Naive thymus-derived CD4-positive, alpha-beta T cell (primary cell): Measurements from ENCODE around the gene FABP3. TPM values are rescaled to one million over a fixed set of nuclear protein-coding genes. Genes with fewer than 3 reads are reported as not detected.
"Not testable (repeated sequence)": the region's sequence is repeated elsewhere in the genome, so short reads cannot be mapped to it uniquely, and the experiment has no call there.

Experiments used
- ATAC-seq: fragments of 150-1000 bp; cut with Tn5 transposase; 2 replicates; pipeline ENCODE4 v1.10.0; 2021; ENCODE audit warnings: mild to moderate bottlenecking, moderate library complexity
- CTCF ChIA-PET: fragments of 350-600 bp; sonication (Branson Sonifier 250); formaldehyde crosslinking; loops from one replicate; lab custom pipeline; 2021; ENCODE audit warnings: antibody characterized with exemption; lab: Charles Lee
- POLR2A ChIA-PET: fragments of 350-600 bp; sonication (Branson Sonifier 250); formaldehyde crosslinking; loops from one replicate; lab custom pipeline; 2021; ENCODE audit warnings: antibody characterized with exemption, inconsistent platforms; lab: Charles Lee
- DNase-seq, 9 donors: peaks; one replicate each; pipeline versions ENCODE4 v3.0.0 to v3.0.0-alpha.2; 2020 to 2022; ENCODE audit warnings: mixed read lengths in 1 of 9
- H3K27ac ChIP-seq: one replicate; pipeline ENCODE4 v1.7.0; 2013; ENCODE audit warnings: mild to moderate bottlenecking, low read depth, low read length, moderate library complexity
- H3K27me3 ChIP-seq, 2 donors: one replicate each; pipeline ENCODE4 v1.7.0; 2013; ENCODE audit warnings: low read length in 2 of 2, mild to moderate bottlenecking in 2 of 2, moderate library complexity in 2 of 2; ENCODE audit not compliant: control insufficient read depth in 2 of 2, insufficient read depth in 2 of 2
- H3K36me3 ChIP-seq, 3 experiments: 1 replicate in 2 of 3; 2 replicates in 1 of 3; pipeline ENCODE4 v1.7.0; 2013; ENCODE audit warnings: low read length in 3 of 3, mild to moderate bottlenecking in 3 of 3, moderate library complexity in 1 of 3; ENCODE audit not compliant: insufficient read depth in 3 of 3, control insufficient read depth in 2 of 3
- H3K4me1 ChIP-seq, 2 donors: one replicate each; pipeline ENCODE4 v1.7.0; 2013; ENCODE audit warnings: low read length in 2 of 2, mild to moderate bottlenecking in 2 of 2, moderate library complexity in 1 of 2; ENCODE audit not compliant: control insufficient read depth in 2 of 2, insufficient read depth in 2 of 2
- H3K4me3 ChIP-seq: 2 replicates; pipeline ENCODE4 v1.7.0; 2013; ENCODE audit warnings: mild to moderate bottlenecking, low read length
- H3K9me3 ChIP-seq, 3 experiments: 1 replicate in 2 of 3; 2 replicates in 1 of 3; pipeline ENCODE4 v1.7.0; 2013; ENCODE audit warnings: low read length in 3 of 3; ENCODE audit not compliant: control insufficient read depth in 2 of 3
- H3K27ac Mint-ChIP-seq, 9 donors: one replicate each; pipeline ENCODE4 v1.8.0; 2020 to 2022; ENCODE audit warnings: mixed read lengths in 9 of 9, mild to moderate bottlenecking in 8 of 9, moderate library complexity in 5 of 9, inconsistent platforms in 2 of 9
- H3K27me3 Mint-ChIP-seq, 5 donors: one replicate each; pipeline ENCODE4 v1.8.0; 2021 to 2022; ENCODE audit warnings: mixed read lengths in 5 of 5, mild to moderate bottlenecking in 1 of 5
- H3K36me3 Mint-ChIP-seq, 5 donors: one replicate each; pipeline ENCODE4 v1.8.0; 2020 to 2022; ENCODE audit warnings: mixed read lengths in 5 of 5, mild to moderate bottlenecking in 3 of 5, inconsistent platforms in 1 of 5
- H3K4me1 Mint-ChIP-seq, 7 donors: one replicate each; pipeline ENCODE4 v1.8.0; 2020 to 2022; ENCODE audit warnings: mixed read lengths in 7 of 7, mild to moderate bottlenecking in 3 of 7, inconsistent platforms in 1 of 7
- H3K4me3 Mint-ChIP-seq, 10 donors: one replicate each; pipeline ENCODE4 v1.8.0; 2020 to 2022; ENCODE audit warnings: mild to moderate bottlenecking in 10 of 10, mixed read lengths in 10 of 10, moderate library complexity in 6 of 10, inconsistent platforms in 2 of 10
- H3K9me3 Mint-ChIP-seq, 11 donors: one replicate each; pipeline ENCODE4 v1.8.0; 2020 to 2022; ENCODE audit warnings: mixed read lengths in 11 of 11, mild to moderate bottlenecking in 4 of 11, inconsistent platforms in 1 of 11, moderate library complexity in 1 of 11
- intact Hi-C, 2 donors: fragments of 100-400 bp; cut with micrococcal nuclease; formaldehyde crosslinking; loops; one replicate each; pipeline ENCODE4 v1.15.1; 2023
- polyA plus RNA-seq, 2 donors: library from polyadenylated mRNA; unstranded; fragments of 300-500 nt; fragmentation: Illumina TruSeq; gene quantifications; one replicate each; pipeline ENCODE4 v1.2.3, GENCODE V29; 2021
- total RNA-seq, 6 experiments: library from RNA in 5 of 6; stranded (reverse) in 5 of 6; gene quantifications; 1 replicate in 5 of 6; 2 replicates in 1 of 6; pipeline ENCODE4 v1.2.3 and lab custom pipeline; 2021 to 2026

Gene FABP3
- total and polyA plus RNA-seq, 7 experiments from 2014 or later = 0.67 TPM; not detected in 6

DNA sequence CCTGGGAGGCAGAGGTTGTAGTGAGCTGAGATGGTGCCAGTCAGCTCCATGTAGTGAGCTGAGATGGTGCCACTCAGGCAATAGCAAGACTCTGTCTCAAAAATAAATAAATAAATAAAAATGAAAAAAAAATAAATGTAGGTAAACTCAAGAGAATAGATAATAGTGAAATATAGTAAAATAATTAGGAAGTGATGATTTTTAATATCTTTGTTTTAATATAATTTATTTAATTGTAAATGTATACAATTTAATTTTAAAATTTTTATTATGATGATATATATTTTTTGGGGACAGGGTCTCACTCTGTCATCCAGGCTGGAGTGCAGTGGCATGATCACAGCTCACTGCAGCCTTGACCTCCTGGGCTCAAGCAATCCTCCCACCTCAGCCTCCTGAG is 20.6 kb upstream of the FABP3 start:
- no peak for ATAC-seq
- Histone ChIP-seq H3K27ac (no peak overlapping the region), H3K4me3 (no peak overlapping the region), H3K4me1 (peaks cover 0 to 4% of the 10 kb centered on the region in 2 donors), H3K27me3 (no peaks in the 10 kb centered on the region), H3K36me3 (no peaks in the 10 kb centered on the region), H3K9me3 (no peaks in the 10 kb centered on the region)
- H3K36me3 Mint-ChIP-seq = no peaks in the 10 kb centered on the region
- intact Hi-C loops = no loop called here
- H3K4me3 Mint-ChIP-seq = no peak overlapping the region
- DNase-seq = no peak
- ChIA-PET POLR2A (no interaction called here), CTCF (interaction anchor here (0.7 to 1.7 kb wide), 3 partner anchors 16 to 155 kb away, joined by 3 to 9 read pairs (median 6); no protein-coding TSS in a partner anchor)
- peaks cover 0 to 14% (median 12%) of the 10 kb centered on the region in 7 donors for H3K4me1 Mint-ChIP-seq
- H3K27me3 Mint-ChIP-seq = peaks cover 0 to 8% (median 2%) of the 10 kb centered on the region in 5 donors
- H3K27ac Mint-ChIP-seq = no peak overlapping the region
- peaks cover 0 to under 1% (median 0%) of the 10 kb centered on the region in 11 donors for H3K9me3 Mint-ChIP-seq

DNA sequence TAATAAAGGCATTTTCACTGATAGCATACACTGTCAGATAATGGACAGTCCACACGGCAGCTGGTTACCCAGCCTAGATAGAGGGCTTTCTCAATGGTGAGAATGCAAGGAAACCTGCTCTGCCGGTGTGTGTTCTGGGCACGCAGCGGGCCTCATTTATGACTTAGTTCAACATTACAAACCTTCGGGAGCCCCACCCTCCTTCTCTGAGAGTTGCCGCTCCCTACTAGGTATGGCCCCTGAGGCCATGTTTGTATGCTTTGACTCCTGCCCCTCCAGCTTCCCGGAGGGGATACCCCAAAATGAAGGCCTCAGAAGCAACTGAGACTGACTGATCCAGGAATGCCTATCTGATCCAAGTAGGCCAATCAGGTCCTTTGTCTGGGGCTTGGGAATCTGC is 17.2 kb upstream of the FABP3 start:
- Mint-ChIP-seq H3K27ac (no peak overlapping the region), H3K4me3 (no peak overlapping the region), H3K36me3 (no peaks in the 10 kb centered on the region), H3K9me3 (peaks cover 0 to 2% (median 0%) of the 10 kb centered on the region in 11 donors), H3K27me3 (peaks cover 0 to 23% (median 11%) of the 10 kb centered on the region in 5 donors), H3K4me1 (peaks cover 0 to 10% (median 9%) of the 10 kb centered on the region in 7 donors)
- DNase-seq (no peak), ATAC-seq (no peak)
- Histone ChIP-seq H3K4me3 (no peak overlapping the region), H3K27ac (no peak overlapping the region), H3K4me1 (peaks cover 0 to 4% of the 10 kb centered on the region in 2 donors), H3K36me3 (no peaks in the 10 kb centered on the region), H3K27me3 (no peaks in the 10 kb centered on the region), H3K9me3 (no peaks in the 10 kb centered on the region)
- intact Hi-C loops = no loop called here
- POLR2A ChIA-PET = no interaction called here
- CTCF ChIA-PET = interaction anchor here (1.0 to 2.5 kb wide), 2 partner anchors 17 to 31 kb away, joined by 3 to 7 read pairs; no protein-coding TSS in a partner anchor

DNA sequence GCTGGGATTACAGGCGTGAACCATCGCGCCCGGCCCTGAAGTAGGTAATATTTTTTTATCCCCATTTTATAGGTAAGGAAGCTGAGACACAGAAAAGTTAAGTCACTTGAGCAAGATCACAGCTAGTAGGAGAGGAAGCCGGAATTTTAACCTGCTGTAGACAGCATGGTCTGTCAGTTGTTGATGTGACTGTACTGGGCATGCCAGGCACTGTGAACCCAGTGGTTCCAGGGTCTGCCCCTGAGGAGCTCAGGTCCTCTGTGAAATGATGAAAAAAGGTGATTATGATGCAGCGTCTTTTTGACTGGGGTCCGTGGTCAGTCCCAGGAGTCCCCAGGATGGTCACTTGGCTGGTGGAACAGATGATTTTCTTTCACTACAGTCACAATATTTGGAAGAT is 16.7 kb upstream of the FABP3 start:
- peaks cover 0 to 5% (median 5%) of the 10 kb centered on the region in 7 donors for H3K4me1 Mint-ChIP-seq
- CTCF ChIA-PET = interaction anchor here (0.6 to 2.5 kb wide), 4 partner anchors 16 to 446 kb away, joined by 3 to 7 read pairs (median 3); no protein-coding TSS in a partner anchor
- POLR2A ChIA-PET = no interaction called here

DNA sequence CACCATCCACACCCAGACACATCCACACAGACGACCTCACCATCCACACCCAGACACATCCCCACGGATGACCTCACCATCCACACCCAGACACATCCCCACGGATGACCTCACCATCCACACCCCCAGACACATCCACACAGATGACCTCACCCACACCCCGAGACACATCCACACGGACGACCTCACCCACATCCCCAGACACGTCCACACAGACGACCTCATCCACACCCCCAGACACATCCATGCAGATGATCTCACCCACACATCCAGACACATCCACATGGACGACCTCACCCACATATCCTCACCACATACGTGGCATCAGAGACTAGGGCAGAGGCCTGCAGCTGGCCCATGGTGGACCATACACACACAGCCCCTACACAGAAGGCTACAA is 14.7 kb upstream of the FABP3 start:
- H3K9me3 Mint-ChIP-seq = peaks cover 0 to 2% (median 0%) of the 10 kb centered on the region in 11 donors
- Histone ChIP-seq H3K4me3 (no peak overlapping the region), H3K9me3 (no peaks in the 10 kb centered on the region), H3K36me3 (no peaks in the 10 kb centered on the region), H3K4me1 (no peaks in the 10 kb centered on the region), H3K27ac (no peak overlapping the region), H3K27me3 (no peaks in the 10 kb centered on the region)
- ChIA-PET CTCF (interaction anchor here (0.7 kb wide), 1 partner anchor 1490 kb away, joined by 3 read pairs; no protein-coding TSS in a partner anchor), POLR2A (no interaction called here)
- H3K36me3 Mint-ChIP-seq = no peaks in the 10 kb centered on the region
- no peak for DNase-seq
- H3K27ac Mint-ChIP-seq = peak overlapping the region in 2 of 9 donors; percentile 3 to 74
- intact Hi-C loops = no loop called here
- H3K4me1 Mint-ChIP-seq = peaks cover 0 to 2% (median 0%) of the 10 kb centered on the region in 7 donors
- no peak for ATAC-seq
- peaks cover 3 to 29% (median 12%) of the 10 kb centered on the region in 5 donors for H3K27me3 Mint-ChIP-seq
- no peak overlapping the region for H3K4me3 Mint-ChIP-seq

More for the DNA sequence above, 16.7 kb upstream of the FABP3 start:
- Histone ChIP-seq H3K27ac (no peak overlapping the region), H3K9me3 (no peaks in the 10 kb centered on the region), H3K27me3 (no peaks in the 10 kb centered on the region), H3K4me1 (peaks cover 0 to 4% of the 10 kb centered on the region in 2 donors), H3K4me3 (no peak overlapping the region), H3K36me3 (no peaks in the 10 kb centered on the region)
- Mint-ChIP-seq H3K4me3 (no peak overlapping the region), H3K9me3 (peaks cover 0 to 2% (median 0%) of the 10 kb centered on the region in 11 donors), H3K27me3 (peaks cover 0 to 23% (median 11%) of the 10 kb centered on the region in 5 donors), H3K36me3 (no peaks in the 10 kb centered on the region), H3K27ac (no peak overlapping the region)
- DNase-seq (no peak), ATAC-seq (no peak)
- intact Hi-C loops = no loop called here

DNA sequence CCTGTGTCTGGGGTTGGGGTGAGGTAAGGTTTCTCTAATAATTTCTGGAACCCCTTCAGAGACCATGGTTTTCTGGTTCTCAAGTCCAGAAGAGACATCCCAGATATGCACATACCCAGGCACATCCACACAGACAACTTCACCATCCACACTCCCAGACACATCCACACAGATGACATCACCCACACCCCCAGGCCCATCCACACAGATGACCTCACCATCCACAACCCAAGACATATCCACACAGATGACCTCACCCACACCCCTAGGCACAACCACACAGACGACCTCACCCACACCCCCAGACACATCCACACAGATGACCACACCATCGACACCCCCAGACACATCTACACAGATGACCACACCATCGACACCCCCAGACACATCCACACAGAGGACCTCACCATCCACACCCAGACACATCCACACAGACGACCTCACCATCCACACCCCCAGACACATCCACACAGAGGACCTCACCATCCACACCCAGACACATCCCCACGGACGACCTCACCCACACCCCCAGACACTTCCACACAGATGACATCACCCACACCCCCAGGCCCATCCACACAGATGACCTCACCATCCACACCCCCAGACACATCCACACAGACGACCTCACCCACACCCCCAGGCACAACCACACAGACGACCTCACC is 13.8 kb upstream of the FABP3 start:
- CTCF ChIA-PET = interaction anchor here (1.3 kb wide), 1 partner anchor 8 kb away, joined by 6 read pairs; no protein-coding TSS in a partner anchor
- not testable (repeated sequence) for H3K4me1 Mint-ChIP-seq, H3K36me3 Mint-ChIP-seq

DNA sequence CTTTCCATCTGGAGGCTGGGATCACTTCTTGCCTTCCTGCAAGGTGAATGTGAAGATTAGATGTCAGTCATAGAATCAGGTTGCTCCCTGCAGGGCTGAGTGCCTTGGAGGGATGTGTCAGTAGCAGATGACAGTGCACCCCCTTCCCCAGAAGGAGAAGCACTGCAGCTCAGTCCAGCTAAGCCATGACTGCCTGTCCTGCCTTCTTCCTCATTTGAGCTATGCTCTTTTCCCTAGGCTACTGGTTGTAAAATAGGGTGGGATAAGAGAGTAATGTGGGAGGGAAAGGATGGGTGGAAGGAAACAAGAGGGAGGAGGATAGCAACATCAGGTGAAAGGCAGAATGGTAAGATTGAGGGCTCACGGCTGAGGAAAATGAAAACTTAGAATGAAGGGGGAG is 11.1 kb upstream of the FABP3 start:
- Histone ChIP-seq H3K36me3 (no peaks in the 10 kb centered on the region), H3K9me3 (no peaks in the 10 kb centered on the region), H3K27ac (no peak overlapping the region), H3K4me1 (no peaks in the 10 kb centered on the region), H3K4me3 (no peak overlapping the region), H3K27me3 (no peaks in the 10 kb centered on the region)
- Mint-ChIP-seq H3K4me3 (no peak overlapping the region), H3K9me3 (peaks cover 0 to 4% (median 0%) of the 10 kb centered on the region in 11 donors), H3K4me1 (peaks cover 0 to 2% (median 0%) of the 10 kb centered on the region in 7 donors), H3K27me3 (peaks cover 10 to 36% (median 24%) of the 10 kb centered on the region in 5 donors), H3K36me3 (no peaks in the 10 kb centered on the region), H3K27ac (no peak overlapping the region)
- intact Hi-C loops = no loop called here
- ChIA-PET CTCF (no interaction called here), POLR2A (no interaction called here)
- ATAC-seq (no peak), DNase-seq (no peak)

More for the DNA sequence above, 13.8 kb upstream of the FABP3 start:
- POLR2A ChIA-PET, DNase-seq, H3K36me3 ChIP-seq, intact Hi-C loops, ATAC-seq, H3K9me3 ChIP-seq, H3K4me3 ChIP-seq, H3K4me1 ChIP-seq, H3K27me3 ChIP-seq, H3K27ac ChIP-seq, H3K9me3 Mint-ChIP-seq, H3K4me3 Mint-ChIP-seq: not testable (repeated sequence)
- peak overlapping the region in 1 of 9 donors; percentile 14 for H3K27ac Mint-ChIP-seq
- peaks cover 6 to 36% (median 20%) of the 10 kb centered on the region in 5 donors for H3K27me3 Mint-ChIP-seq
